ENCODE results near the gene WDR46.
A peak's percentile ranks its signal among the peaks of the same experiment; 100 is the strongest.
"Not testable (repeated sequence)": the region's sequence is repeated elsewhere in the genome, so short reads cannot be mapped to it uniquely, and the experiment has no call there.

WDR46 gene

DNA sequence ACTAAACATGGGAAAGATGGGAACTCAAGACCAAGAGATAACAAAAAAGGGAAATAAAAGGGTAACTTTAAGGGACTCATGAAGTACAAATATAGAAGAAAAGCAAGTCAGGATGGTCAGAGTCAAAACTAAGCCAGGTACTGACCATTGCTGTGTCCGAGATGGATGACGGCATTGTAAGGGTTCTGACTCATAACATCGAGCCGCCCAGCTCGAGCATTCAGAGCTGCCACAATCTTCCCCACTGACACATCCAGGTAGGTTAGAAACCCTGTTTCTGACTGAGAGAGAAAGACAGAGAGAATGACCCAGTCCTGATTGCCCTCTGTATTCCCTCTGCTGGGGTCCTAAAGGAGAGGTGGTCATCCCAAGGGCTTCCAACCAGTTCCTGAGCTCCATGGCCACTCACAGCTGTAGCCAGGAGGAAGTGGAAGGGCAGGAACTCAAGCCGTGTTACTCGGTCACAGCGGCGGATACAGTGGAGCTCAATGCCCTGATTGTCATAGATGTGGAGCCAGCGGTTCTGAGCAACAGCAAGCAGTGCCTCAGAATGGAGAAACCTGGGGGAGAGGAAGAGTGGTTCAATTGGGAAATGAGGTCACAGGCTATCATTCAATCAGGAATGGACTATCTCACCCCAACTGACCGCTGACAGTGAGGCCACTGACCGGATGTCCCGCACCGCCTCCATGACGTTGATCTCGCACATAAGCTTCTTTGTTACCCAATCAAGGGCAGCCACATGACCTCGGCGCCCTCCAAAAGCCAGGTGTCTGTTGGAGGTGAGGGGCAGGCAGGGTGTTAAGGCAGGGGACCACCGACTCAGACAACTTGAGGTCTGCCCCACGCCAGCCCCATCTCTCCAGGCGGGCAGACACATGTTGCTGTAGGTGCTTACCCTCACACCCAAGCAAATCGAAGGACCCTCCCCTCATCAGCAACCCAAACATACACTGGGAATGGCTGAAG is 1.8 kb downstream of the WDR46 start:
- no peak for DNase-seq

DNA sequence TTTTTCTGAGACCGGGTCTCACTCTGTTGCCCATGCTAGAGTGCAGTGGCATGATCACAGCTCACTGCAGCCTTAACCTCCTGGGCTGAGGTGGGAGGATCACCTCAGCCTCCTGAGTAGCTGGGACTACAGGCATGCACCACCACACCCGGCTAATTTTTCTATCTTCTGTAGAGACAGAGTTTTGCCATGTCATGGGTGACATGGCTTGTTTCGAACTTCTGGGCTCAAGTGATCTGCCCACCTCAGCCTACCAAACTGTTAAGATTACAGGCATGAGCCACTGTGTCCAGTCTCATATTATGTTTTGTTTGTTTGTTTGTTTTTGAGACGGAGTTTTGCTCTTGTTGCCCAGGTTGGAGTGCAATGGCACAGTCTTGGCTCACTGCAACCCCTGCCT is 3.8 kb downstream of the WDR46 start:
- not testable (repeated sequence) for DNase-seq

DNA sequence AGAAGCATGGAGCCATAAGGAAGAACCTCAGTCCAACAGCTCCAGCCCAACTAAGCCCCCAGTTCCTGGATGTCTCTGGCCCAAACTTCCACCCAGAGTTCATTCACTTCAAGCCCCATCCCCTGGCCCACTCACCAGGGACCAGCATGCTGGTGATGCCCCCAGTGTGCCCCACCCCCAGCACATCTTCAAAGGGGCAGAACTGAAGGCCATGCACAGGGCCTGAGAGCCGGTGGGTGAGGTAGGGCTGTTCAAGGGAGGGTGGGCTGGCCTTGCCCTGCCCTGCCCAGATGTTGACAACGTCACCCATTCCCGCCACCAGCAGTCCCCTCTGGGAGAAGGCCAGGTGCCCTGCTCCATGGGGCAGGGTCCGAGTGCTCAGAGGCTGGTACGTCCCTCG is 8.5 kb downstream of the WDR46 start:
- DNase-seq: no peak

DNA sequence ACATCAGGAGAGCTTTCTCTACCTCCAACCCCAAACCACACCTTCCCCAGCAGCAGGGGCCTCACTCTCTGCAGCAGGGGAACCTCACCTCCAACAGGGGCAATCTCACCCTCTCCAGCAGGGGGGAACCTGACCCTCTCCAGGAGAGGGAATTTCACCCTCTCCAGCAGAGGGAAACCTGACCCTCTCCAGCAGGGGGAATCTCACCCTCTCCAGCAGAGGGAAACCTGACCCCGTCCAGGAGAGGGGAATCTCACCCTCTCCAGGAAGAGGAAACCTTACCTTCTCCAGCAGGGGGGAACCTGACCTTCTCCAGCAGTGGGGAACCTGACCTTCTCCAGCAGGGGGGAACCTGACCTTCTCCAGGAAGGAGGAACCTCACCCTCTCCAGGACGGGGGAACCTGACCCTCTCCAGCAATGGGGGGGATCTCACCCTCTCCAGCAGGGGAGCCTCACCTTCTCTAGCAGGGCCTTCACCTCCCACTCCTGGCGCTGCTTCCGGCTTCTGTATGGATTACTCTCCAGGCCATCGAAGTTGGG is 9.0 kb downstream of the WDR46 start:
- peak; percentile 36 for DNase-seq

DNA sequence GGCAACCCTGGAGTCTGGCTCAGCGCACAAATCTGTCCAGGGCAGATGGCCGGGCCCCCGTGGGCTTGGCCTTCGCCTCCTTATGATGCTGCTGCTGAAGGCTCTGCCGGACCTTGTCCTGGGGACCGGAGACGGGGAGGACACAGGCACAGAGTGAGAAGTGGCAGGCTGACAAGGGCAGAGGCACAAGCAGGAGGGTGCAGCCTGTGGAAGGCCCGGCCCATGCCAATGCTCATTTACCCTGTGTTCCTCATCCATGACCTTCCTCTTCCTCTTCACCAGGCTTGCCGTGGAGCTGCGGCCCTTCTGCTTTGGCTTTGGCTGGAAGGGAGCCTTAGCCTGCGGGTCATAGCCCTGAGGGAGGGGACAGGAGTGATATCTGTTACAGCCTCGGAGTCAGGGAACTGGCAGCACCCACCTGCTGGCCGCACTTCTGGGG is 9.8 kb downstream of the WDR46 start:
- DNase-seq: no peak

DNA sequence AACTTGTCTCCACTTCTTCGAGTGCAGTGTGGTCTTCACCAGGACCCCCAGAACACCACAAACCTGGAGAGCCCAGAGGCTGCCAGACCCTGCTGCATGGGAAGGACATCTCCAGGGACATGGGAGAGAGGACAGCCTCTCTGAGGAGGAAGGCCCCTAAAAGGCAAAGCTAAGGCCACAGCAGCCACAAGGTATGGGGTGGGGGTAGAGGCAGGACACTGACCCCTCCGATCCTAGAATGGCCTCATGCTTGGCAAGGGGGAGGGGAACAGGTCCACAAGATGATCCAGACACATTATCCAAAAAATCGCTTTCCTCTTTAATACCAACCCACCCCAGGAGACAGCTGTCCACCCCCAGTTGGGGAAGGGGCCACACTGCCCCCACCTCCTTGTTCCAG is 10.2 kb downstream of the WDR46 start:
- no peak for DNase-seq

DNA sequence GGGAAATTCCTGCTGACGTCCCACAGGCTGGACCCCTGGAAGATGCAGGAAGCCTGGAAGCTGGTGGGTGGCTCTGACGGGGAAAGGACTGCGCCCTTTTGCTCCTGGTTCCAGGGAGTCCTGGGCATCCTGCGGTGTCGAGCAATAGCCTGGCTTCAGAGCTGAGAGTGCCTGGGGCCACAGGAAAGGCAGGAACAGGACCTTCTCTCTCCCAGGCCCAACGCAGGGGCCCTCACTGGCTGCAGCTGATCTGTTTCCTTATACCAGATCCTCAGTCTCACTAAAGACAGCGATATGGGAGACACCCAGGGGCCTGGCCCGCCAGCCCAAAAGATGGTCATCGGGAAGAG is 10.7 kb downstream of the WDR46 start:
- no peak for DNase-seq

DNA sequence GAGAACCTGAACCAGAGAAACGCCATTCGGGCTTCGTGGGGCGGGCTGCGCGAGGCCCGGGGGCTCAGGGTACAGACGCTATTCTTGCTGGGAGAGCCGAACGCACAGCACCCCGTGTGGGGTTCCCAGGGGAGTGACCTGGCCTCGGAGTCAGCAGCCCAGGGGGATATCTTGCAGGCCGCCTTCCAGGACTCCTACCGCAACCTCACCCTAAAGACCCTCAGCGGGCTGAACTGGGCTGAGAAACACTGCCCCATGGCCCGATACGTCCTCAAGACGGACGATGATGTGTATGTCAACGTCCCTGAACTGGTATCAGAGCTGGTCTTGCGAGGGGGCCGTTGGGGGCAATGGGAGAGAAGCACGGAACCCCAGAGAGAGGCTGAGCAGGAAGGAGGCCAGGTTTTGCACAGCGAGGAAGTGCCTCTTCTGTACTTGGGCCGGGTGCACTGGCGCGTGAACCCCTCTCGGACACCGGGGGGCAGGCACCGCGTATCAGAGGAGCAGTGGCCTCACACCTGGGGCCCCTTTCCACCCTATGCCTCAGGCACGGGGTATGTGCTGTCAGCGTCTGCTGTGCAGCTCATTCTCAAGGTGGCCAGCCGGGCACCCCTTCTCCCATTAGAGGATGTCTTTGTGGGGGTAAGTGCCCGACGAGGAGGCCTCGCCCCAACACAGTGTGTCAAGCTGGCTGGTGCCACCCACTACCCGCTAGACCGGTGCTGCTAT is 11.2 kb downstream of the WDR46 start:
- peak; percentile 39 for DNase-seq

DNA sequence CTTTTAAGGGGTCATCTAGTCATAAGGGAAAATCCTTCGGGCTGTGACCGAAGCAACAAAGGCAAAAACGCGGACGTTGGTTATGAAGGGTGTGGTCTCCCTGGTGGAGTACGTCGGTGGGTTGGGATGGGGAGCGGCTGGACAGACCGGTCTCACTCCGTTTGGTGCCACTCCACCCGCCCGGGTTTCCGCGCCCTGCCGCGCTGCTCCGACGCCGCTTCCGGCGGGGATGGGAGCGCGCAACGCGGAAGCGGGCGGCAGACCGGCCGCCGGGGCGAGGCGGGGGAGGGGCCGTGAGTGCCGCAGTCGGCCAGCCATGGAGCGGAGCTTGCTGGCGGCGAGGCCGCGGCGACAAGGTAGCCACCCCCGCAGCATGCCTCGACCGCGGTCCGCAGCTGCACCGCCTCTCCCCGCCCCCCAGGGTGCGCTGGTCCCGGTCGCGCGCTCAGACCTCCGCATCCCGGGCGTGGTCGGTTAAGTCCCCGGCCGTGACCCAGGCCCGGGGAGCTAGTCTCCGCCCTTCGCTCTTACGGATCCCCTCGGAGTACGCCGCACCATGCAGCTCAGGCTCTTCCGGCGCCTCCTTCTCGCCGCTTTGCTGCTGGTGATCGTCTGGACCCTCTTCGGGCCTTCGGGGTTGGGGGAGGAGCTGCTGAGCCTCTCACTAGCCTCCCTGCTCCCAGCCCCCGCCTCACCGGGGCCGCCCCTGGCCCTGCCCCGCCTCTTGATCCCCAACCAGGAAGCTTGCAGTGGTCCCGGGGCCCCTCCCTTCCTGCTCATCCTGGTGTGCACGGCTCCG is 12.0 kb downstream of the WDR46 start, which contains the start of gene B3GALT4:
B3GALT4 (plus strand) TSS at position 260 of the 799 bp plus-strand sequence; CDS start at position 557, 297 bp downstream.
- peak; percentile 74 for DNase-seq

DNA sequence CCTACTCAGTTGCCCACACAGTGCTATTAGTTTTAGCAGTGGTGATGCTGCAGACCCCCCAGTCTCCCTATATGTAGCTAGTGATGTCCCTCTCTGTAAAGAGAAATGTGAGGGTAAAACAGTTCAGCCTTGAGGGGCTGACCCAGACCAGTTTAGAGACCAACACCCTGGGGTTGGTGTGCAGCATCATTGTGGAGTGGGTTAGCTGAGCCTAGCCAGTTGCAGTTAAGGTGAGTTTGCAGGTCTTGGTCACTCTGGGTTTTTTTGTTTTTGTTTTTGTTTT is 12.5 kb downstream of the WDR46 start:
- no peak for DNase-seq

DNA sequence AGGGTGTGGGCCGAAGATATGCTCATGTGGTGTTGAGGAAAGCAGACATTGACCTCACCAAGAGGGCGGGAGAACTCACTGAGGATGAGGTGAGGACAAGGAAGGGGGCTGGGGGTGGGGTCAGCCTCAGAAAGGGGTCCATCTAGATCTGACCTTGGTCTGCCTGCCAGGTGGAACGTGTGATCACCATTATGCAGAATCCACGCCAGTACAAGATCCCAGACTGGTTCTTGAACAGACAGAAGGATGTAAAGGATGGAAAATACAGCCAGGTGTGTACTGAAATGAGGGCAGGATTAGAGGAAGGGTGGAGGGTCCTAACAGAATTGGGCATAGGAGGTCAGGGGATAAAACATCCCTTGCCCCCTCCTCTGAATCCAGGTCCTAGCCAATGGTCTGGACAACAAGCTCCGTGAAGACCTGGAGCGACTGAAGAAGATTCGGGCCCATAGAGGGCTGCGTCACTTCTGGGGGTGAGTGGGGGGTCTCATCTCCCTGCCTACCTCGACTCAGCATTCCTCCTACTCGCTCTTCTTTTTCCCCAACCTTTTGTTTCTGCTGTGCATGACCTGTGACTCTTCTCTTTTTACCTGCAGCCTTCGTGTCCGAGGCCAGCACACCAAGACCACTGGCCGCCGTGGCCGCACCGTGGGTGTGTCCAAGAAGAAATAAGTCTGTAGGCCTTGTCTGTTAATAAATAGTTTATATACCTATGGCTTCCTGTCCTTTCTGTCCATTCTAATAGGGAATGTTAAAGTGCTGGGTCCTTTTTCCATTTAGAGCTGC is 13.1 kb downstream of the WDR46 start:
- not testable (repeated sequence) for DNase-seq

DNA sequence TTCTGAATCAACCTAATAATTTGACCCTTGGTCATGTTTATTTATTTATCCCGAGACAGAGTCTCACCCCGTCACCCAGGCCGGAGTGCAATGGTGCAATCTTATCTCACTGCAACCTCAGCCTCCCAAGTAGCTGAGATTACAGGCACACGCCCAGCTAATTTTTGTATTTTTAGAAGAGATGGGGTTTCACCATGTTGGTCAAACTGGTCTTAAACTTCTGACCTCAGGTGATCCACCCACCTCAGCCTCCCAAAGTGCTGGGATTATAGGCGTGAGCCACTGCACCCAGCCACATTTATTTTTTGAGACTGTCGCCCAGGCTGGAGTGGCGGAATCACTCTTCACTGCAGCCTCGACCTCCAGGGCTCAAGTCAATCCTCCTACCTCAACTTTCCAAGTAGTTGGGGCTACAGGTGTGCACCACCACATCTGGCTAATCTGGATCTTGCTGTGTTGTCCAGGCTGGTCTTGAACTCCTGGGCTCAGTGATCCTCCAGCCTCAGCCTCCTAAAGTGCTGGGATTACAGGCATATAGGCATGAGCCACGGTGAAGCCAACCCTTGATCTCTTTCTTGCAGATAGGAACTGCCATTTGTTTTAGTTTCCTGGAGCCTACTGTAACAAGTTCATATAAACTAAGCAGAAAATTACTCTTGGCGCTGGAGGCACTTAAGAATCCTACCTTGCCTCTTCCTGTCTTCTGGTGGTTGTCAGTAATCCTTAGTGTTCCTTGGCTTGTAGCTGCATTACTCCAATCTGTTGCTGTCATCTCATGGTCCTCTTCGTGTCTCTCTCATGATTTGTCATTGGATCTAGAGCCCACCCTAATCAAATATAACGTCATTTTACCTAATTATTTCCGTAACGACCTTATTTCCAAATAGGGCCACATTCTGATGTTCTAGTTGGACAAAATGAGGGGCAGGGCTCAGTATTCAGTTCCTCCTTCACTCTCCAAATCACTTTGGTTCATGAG is 14.8 kb downstream of the WDR46 start:
- DNase-seq: no peak

DNA sequence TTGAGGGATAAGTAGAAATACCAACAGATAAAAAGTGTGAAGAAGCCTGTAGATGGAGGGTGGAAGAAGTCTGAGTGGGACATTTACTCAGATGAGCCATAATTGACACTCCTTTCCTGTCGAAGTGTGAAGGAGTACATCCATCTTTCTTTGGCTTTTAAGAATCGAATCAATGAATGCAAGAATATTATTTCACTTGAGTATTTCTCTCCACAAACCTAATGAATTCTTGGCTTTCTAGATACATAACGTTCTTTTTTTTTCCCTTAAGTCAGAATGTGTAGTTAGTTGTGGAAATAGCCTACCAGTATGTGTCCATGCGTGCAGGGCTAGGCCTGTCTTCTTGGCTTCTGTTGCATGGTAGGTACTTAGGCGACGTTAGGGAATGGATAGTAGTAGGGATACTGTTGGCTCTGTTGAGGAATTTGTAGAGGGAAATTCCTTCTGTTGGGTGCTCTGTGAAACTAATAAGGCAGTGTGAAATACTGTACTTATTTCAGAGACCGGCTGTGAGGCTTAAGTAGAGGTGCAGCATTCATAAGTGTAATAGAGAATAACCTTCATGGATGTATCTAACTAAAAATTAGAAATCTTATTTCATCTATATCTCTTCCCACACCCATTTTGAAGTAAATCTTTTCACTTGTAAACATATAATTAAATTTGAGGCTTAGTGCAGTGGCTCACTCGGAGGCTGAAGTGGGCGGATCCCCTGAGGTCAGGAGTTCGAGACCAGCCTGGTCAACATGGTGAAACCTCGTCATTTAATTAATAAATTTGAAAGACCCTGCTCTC is 15.7 kb downstream of the WDR46 start:
- no peak for DNase-seq

DNA sequence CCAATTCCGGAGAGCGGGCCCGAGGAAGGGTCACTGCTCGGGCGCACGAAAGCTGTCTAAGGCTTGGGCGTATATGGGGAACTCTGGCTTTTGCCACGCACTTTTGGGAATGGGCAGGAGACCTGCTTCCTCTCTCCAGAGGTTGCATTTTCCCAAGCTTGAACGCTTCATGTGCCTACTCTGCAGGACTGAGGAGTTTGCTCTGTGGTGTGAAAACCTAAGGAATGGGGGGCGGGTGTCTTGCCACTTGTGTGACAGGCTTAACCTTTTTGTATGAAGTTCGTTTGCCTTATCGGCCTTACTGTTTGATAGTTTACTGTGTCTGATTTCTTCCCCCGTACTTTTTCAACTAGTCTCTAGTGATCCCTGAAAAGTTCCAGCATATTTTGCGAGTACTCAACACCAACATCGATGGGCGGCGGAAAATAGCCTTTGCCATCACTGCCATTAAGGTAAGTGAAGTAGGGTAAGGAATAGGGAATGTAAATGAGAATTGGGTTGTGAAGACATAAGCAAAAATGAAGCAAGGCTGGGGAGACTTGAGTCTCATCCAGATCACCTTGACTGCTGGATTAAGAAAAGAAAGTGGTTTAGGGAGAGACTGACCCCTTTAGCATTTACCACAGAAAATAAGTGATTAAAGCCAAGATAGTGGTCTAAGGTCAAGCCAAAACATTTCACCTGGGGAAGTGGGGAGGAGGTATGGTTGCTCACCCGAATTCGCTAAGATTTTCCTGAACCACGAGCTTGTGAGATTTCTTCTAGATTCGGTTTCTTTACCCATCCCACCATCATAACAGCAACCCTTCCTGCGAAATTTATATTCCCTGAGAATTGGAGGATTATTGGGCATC is 16.5 kb downstream of the WDR46 start:
- DNase-seq: no peak

DNA sequence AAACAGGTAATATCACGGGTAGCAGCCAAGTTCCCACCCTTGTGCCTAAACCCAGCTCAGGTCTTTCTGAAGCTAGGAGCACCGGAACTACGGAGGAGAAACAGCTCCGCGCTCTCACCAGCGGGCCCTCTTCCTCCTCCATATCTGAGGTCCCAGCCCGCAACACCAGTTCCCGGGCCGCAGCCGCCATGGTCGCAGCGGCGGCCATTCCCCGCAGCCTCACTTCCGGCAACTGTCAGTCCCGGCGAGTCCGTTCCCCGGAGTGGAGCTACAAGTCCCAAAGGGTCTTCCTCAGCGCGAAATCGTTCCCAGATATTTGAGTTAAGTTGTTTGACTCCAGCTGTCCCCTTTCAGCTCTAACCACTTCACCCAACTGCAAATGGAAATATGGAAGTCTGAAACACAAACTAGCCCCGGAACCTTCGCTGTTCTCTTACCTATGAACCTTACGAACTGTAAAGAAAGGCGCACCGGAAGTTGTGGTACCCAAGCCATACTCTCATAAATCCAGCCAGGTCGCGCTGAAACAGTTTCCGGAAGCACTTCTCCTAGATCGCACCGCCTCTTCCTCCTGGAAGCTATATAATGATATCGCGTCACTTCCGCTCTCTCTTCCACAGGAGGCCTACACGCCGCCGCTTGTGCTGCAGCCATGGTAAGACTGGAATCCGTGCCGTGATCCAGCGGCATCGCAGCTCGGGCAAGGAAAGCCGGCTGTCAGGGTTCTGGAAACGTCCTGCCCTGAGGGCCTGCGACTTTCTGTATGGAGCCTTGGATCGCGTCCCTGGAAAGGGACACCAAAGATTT is 17.4 kb downstream of the WDR46 start, which contains the start of the genes RPS18 and VPS52:
RPS18 (plus strand) TSS at position 608 of the 807 bp plus-strand sequence; CDS start at position 653, 45 bp downstream.
VPS52 (minus strand) TSS at position 409 of the 807 bp plus-strand sequence; CDS start at position 208, 201 bp downstream.
- peak; percentile 89 for DNase-seq

DNA sequence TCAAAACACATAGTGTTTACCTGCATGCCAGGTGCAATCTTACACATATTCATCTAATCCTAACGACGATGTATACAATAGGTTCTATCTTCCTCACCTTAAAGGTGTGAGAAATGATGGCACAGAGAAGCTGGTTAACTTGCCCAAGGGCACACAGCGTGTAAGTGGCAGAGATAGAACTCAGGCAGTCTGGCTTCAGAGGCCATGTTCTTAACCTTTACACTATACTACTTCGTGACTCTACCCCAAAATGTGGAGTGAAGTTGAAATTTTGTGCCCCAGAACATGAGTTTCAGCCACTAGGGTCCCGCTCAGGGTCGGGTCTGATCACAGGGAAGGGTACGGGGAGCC is 17.9 kb downstream of the WDR46 start:
- DNase-seq: no peak

DNA sequence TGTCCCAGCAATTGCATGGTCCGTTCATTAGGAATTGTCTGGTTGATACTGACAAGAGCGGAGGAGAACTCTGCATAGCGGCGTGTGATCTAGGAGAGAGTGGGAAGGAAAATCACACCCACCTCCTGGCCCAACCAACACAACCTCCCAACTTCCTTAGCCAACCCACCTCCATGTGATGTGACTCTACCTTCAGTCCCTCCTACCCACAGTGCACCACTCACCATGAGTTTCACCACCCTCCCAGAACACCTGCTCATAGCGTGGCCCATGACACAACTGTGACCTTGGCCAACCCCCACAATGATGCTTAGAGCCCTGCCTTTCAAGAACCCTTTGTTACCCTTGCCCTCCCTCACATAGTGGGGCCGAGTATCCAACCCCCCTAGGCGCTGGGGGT is 25.0 kb downstream of the WDR46 start:
- DNase-seq: no peak

DNA sequence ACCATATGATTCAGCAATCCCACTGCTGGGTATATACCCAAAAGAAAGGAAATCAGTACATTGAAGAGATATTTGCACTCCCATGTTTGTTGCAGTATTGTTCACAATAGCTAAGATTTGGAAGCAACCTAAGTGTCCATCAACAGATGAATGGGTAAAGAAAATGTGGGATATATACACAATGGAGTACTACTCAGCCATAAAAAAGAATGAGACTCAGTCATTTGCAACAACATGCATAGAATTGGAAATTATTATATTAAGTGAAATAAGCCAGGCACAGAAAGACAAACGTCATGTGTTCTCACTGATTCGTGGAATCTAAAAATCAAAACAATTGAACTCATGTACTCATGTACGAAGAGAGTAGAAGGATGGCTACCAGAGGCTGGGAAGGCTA is 26.5 kb downstream of the WDR46 start:
- DNase-seq: not testable (repeated sequence)
